Neural cell (in vitro differentiated cells): ENCODE data around the gene PCSK4. TPM values are rescaled to one million over a fixed set of nuclear protein-coding genes. Genes with fewer than 3 reads are reported as not detected.

ENCODE experiments used
- H2AFZ ChIP-seq: fragments of 200-600, 300-800 bp; sonication (generic), shearing (Covaris generic); 2 replicates; pipeline ENCODE4 v1.6.0; 2014; ENCODE audit warnings: low read depth, mild to moderate bottlenecking, antibody characterized with exemption, low read length, moderate library complexity
- H3F3A ChIP-seq: fragments of 200-600 bp; shearing (Covaris generic); 2 replicates; pipeline ENCODE4 v1.6.1; 2016; ENCODE audit warnings: mild to moderate bottlenecking, moderate library complexity, mixed read lengths, antibody characterized with exemption, low read length; ENCODE audit not compliant: insufficient read depth, poor library complexity, severe bottlenecking
- H3K27ac ChIP-seq: fragments of 200-600, 300-800 bp; sonication (generic), shearing (Covaris generic); 2 replicates; pipeline ENCODE4 v1.5.1; 2014; ENCODE audit warnings: mild to moderate bottlenecking, low read length, moderate library complexity
- H3K27me3 ChIP-seq: fragments of 300-800, 200-600 bp; sonication (generic), shearing (Covaris generic); 2 replicates; pipeline ENCODE4 v1.6.0; 2014; ENCODE audit warnings: mild to moderate bottlenecking, low read depth, low read length, moderate library complexity; ENCODE audit not compliant: insufficient read depth
- H3K36me3 ChIP-seq: fragments of 300-800, 200-600 bp; sonication (generic), shearing (Covaris generic); 2 replicates; pipeline ENCODE4 v1.5.1; 2014; ENCODE audit warnings: mild to moderate bottlenecking, antibody characterized with exemption, low read length, moderate library complexity; ENCODE audit not compliant: insufficient read depth
- H3K4me2 ChIP-seq: fragments of 300-800, 200-600 bp; sonication (generic), shearing (Covaris generic); 2 replicates; pipeline ENCODE4 v1.6.0; 2014; ENCODE audit warnings: mild to moderate bottlenecking, low read length
- H3K4me3 ChIP-seq: fragments of 300-800, 200-600 bp; sonication (generic), shearing (Covaris generic); 2 replicates; pipeline ENCODE4 v1.5.1; 2014; ENCODE audit warnings: mild to moderate bottlenecking, low read length, moderate library complexity
- H3K79me2 ChIP-seq: fragments of 200-600 bp; shearing (Covaris generic); replicated peaks from 2 replicates; pipeline ENCODE4 v1.6.0; 2014; ENCODE audit warnings: mild to moderate bottlenecking, low read length, moderate library complexity; ENCODE audit not compliant: insufficient read depth
- H3K9ac ChIP-seq: fragments of 300-800, 200-600 bp; sonication (generic), shearing (Covaris generic); 2 replicates; pipeline ENCODE4 v1.6.1; 2016; ENCODE audit warnings: mild to moderate bottlenecking, low read length, mixed read lengths
- H3K9me2 ChIP-seq: fragments of 200-600 bp; shearing (Covaris generic); 2 replicates; pipeline ENCODE4 v1.6.1; 2016; ENCODE audit warnings: mild to moderate bottlenecking, low read length, mixed read lengths; ENCODE audit not compliant: insufficient read depth
- H3K9me3 ChIP-seq: fragments of 200-600, 300-800 bp; sonication (generic), shearing (Covaris generic); 2 replicates; pipeline ENCODE4 v1.6.1; 2016; ENCODE audit warnings: mild to moderate bottlenecking, mixed run types, low read length, moderate library complexity, mixed read lengths
- H4K20me1 ChIP-seq: fragments of 200-600 bp; shearing (Covaris generic); 2 replicates; pipeline ENCODE4 v1.6.1; 2016; ENCODE audit warnings: mild to moderate bottlenecking, mixed run types; ENCODE audit not compliant: insufficient read depth
- EP300 ChIP-seq: fragments of 450-650 bp; conservative IDR thresholded peaks from 2 replicates; pipeline ENCODE4 v1.6.1; 2014; ENCODE audit warnings: antibody characterized with exemption, mild to moderate bottlenecking, moderate library complexity; ENCODE audit not compliant: poor library complexity, severe bottlenecking
- EZH2 ChIP-seq: fragments of 200-600, 300-800 bp; shearing (Covaris generic), sonication (generic); IDR thresholded peaks from 2 replicates; pipeline ENCODE4 v1.6.1; 2014; ENCODE audit warnings: antibody characterized with exemption, low read length, borderline replicate concordance, mild to moderate bottlenecking; ENCODE audit not compliant: insufficient read depth, poor library complexity, severe bottlenecking
- MXI1 ChIP-seq: fragments of 450-650 bp; conservative IDR thresholded peaks from 2 replicates; pipeline ENCODE4 v1.6.1; 2014; ENCODE audit warnings: antibody characterized with exemption, mild to moderate bottlenecking; ENCODE audit not compliant: poor library complexity, severe bottlenecking
- POLR2AphosphoS5 ChIP-seq: IDR thresholded peaks from 2 replicates; pipeline ENCODE4 v1.6.1; 2012
- RAD21 ChIP-seq: fragments of 450-650 bp; conservative IDR thresholded peaks from 2 replicates; pipeline ENCODE4 v1.6.1; 2014; ENCODE audit warnings: antibody characterized with exemption, mild to moderate bottlenecking, moderate library complexity
- SMC3 ChIP-seq: fragments of 450-650 bp; conservative IDR thresholded peaks from 2 replicates; pipeline ENCODE4 v1.6.1; 2014; ENCODE audit warnings: antibody characterized with exemption, mild to moderate bottlenecking, moderate library complexity; ENCODE audit not compliant: poor library complexity
- TAF1 ChIP-seq: IDR thresholded peaks from 2 replicates; pipeline ENCODE4 v1.6.1; 2012; ENCODE audit warnings: low read depth
- polyA plus RNA-seq: library from polyadenylated mRNA; depleted of rRNA; stranded (reverse); fragments of >200 nt; gene quantifications from 2 replicates; pipeline ENCODE4 v1.2.3, GENCODE V29; 2014
- TF ChIP-seq, protein P1 (sequence below): IDR thresholded peaks from 2 replicates; pipeline ENCODE4 v1.6.1; 2012; ENCODE audit warnings: borderline replicate concordance
- TF ChIP-seq, protein P2 (sequence below): fragments of 450-650 bp; IDR thresholded peaks from 2 replicates; pipeline ENCODE4 v1.5.1; 2014; ENCODE audit warnings: antibody characterized with exemption, mild to moderate bottlenecking, moderate library complexity; ENCODE audit not compliant: poor library complexity, severe bottlenecking

Gene PCSK4
- polyA plus RNA-seq, 1 donor from 2014 or later: 11.8 TPM

DNA sequence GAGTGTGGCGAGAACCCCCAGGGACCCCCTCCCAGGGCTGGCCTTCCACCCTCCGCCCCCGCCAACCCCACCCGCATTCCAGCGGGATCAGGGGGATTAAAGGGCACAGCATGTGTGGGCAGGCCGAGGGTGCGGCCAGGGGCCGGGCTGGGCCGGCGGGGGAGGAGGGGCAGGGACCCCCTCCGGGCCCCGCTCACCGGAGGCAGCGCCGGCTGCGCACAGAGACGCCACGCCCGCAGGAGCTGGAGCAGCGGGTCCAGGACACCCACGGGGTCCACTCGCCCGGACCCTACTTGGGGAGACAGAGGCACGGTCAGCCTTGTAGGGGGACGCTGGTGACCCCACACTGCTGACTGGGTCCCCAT, 20.3 kb upstream of the PCSK4 start:
- H4K20me1 ChIP-seq: no peaks in the 10 kb centered on the region
- no peak overlapping the region for H2AFZ ChIP-seq
- no peaks in the 10 kb centered on the region for H3K36me3 ChIP-seq
- H3K27me3 ChIP-seq: peaks cover 22% of the 10 kb centered on the region
- H3K9ac ChIP-seq: no peak overlapping the region
- TF ChIP-seq EP300: no peak
- TF ChIP-seq, protein P1, sequence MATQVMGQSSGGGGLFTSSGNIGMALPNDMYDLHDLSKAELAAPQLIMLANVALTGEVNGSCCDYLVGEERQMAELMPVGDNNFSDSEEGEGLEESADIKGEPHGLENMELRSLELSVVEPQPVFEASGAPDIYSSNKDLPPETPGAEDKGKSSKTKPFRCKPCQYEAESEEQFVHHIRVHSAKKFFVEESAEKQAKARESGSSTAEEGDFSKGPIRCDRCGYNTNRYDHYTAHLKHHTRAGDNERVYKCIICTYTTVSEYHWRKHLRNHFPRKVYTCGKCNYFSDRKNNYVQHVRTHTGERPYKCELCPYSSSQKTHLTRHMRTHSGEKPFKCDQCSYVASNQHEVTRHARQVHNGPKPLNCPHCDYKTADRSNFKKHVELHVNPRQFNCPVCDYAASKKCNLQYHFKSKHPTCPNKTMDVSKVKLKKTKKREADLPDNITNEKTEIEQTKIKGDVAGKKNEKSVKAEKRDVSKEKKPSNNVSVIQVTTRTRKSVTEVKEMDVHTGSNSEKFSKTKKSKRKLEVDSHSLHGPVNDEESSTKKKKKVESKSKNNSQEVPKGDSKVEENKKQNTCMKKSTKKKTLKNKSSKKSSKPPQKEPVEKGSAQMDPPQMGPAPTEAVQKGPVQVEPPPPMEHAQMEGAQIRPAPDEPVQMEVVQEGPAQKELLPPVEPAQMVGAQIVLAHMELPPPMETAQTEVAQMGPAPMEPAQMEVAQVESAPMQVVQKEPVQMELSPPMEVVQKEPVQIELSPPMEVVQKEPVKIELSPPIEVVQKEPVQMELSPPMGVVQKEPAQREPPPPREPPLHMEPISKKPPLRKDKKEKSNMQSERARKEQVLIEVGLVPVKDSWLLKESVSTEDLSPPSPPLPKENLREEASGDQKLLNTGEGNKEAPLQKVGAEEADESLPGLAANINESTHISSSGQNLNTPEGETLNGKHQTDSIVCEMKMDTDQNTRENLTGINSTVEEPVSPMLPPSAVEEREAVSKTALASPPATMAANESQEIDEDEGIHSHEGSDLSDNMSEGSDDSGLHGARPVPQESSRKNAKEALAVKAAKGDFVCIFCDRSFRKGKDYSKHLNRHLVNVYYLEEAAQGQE: no peak
- no peaks in the 10 kb centered on the region for H3K79me2 ChIP-seq
- H3K9me3 ChIP-seq: no peaks in the 10 kb centered on the region
- no peaks in the 10 kb centered on the region for H3F3A ChIP-seq
- H3K4me3 ChIP-seq: no peak overlapping the region
- H3K9me2 ChIP-seq: no peaks in the 10 kb centered on the region
- H3K4me2 ChIP-seq: no peak overlapping the region
- H3K27ac ChIP-seq: no peak overlapping the region

DNA sequence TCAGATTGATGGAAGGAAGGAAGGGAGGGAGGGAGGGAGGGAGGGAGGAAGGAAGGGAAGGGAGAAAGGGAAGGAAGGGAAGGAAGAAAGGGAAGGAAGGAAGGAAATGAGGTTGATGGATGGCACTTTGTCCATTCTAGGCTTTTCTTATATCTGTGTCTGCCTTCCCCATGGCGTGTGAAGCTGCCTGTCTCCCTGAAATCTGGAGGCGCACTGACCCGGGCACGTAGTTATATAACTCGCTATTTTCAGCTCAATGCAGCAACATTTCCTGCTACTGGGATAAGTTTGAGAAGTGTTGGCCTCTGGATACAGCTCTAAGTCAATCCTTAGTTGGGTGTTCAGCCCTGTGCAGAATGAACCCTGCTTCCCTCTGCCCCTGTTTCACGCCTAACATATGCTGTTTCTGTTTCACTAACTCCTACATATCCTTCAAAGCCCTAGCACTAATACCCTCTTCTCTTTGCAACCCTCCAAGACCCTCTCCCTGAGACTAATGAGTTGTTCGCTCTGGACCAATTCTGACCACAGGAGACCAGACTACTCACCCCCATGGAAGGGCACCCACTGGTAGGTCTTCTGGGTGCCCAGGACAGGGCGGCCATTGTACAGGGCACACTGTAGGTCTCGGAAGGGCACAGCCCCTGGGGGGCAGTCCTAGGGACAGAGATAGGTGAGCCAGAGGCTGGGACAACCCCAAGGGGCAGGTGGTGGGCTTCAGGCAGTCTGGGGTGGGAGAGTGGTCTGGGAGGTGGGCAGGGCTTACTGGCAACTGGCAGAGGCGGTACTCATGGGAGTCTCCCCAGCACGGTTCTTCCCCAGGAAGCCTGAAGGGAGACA, 19.7 kb upstream of the PCSK4 start:
- H3K79me2 ChIP-seq: no peaks in the 10 kb centered on the region
- peaks cover 22% of the 10 kb centered on the region for H3K27me3 ChIP-seq
- H2AFZ ChIP-seq: no peak overlapping the region
- no peak overlapping the region for H3K9ac ChIP-seq
- no peaks in the 10 kb centered on the region for H3K36me3 ChIP-seq
- no peaks in the 10 kb centered on the region for H3K9me2 ChIP-seq
- H3K4me3 ChIP-seq: no peak overlapping the region
- H3F3A ChIP-seq: no peaks in the 10 kb centered on the region
- H3K27ac ChIP-seq: no peak overlapping the region
- H4K20me1 ChIP-seq: no peaks in the 10 kb centered on the region
- no peaks in the 10 kb centered on the region for H3K9me3 ChIP-seq
- TF ChIP-seq, protein P1: no peak
- no peak for TF ChIP-seq RAD21
- TF ChIP-seq, protein P2, sequence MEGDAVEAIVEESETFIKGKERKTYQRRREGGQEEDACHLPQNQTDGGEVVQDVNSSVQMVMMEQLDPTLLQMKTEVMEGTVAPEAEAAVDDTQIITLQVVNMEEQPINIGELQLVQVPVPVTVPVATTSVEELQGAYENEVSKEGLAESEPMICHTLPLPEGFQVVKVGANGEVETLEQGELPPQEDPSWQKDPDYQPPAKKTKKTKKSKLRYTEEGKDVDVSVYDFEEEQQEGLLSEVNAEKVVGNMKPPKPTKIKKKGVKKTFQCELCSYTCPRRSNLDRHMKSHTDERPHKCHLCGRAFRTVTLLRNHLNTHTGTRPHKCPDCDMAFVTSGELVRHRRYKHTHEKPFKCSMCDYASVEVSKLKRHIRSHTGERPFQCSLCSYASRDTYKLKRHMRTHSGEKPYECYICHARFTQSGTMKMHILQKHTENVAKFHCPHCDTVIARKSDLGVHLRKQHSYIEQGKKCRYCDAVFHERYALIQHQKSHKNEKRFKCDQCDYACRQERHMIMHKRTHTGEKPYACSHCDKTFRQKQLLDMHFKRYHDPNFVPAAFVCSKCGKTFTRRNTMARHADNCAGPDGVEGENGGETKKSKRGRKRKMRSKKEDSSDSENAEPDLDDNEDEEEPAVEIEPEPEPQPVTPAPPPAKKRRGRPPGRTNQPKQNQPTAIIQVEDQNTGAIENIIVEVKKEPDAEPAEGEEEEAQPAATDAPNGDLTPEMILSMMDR: no peak
- TF ChIP-seq EP300: no peak
- no peak for TF ChIP-seq MXI1
- no peak for TF ChIP-seq SMC3
- TF ChIP-seq EZH2: no peak
- TF ChIP-seq POLR2AphosphoS5: no peak
- no peak for TF ChIP-seq TAF1
- no peak overlapping the region for H3K4me2 ChIP-seq
